GM18870 (cell line): ENCODE data around the gene RSRC1.
"Not testable (repeated sequence)": the region's sequence is repeated elsewhere in the genome, so short reads cannot be mapped to it uniquely, and the experiment has no call there.

Experiments
- ATAC-seq: cut with Tn5 transposase; IDR thresholded peaks from one replicate; pipeline ENCODE4 v1.9.1; 2021; ENCODE audit warnings: moderate library complexity; ENCODE audit not compliant: unreplicated experiment

Gene RSRC1

GRCh38 chr3:158312560-158313141, 202.8 kb downstream of the RSRC1 start:
- ATAC-seq: no peak

DNA sequence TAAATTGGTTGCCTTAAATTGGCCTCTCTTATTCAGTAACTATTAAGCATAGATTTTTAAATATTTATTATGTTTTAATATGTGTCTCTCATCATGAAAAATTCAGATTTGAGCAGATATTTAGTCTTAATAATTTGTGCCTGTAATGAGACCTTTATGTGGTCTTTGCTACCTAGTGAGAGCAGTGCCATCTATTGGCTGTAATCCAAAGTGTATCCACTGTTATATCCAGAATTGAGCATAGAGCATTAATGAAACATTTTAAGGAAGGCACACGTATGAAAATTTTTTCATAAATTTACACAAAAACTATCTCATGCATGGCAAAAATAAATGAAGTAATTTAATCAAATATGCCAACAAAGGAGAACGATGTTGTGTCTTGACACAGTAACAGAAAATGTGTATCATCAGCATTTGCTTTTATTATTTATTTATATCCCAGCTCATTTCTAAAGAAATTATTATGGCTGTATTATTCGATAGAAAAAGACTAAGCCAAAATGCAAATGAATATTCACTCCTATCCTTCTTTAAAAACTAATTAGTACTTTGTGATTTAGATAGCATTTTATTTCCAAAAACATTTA, 203.5 kb downstream of the RSRC1 start:
- ATAC-seq: peak; percentile 53

DNA sequence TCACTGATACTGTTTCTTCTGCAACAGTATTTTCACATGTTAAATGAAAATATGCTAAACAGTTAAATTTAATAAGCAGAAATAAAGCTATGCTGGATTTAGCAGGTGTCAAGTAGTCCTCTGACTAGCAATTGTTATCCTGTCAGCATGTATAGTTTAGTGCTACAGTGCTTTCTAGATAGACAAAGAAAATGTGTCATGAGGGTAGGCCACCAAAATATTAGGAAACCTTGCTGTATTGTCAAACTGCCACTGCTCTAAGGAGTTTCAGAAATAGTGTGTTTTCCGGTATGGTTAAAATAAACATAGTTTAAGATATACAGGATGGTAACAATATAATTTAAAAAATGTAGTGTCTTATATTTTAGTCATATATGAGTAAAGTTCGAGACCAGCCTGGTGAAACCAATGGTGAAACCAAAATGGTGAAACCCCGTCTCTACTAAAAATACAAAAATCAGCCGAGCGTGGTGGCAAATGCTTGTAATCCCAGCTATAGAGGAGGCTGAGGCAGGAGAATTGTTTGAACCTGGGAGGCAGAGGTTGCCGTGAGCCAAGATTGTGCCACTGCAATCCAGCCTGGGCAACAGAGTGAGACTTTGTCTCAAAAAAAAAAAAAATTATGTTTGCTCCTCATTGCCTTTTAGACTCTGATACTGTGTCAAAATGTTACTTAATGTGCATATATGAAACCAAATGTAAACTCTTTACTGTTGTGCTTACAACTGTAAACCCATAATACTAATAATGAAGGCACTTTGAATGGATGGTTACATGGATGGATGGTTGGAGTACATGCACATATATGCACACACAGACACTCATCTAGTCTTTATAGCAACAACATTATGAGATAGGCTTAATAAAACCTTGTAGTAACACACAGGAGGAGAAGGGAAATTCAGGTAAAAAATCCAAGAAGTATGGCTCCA, 204.8 kb downstream of the RSRC1 start:
- ATAC-seq: peak; percentile 65

DNA sequence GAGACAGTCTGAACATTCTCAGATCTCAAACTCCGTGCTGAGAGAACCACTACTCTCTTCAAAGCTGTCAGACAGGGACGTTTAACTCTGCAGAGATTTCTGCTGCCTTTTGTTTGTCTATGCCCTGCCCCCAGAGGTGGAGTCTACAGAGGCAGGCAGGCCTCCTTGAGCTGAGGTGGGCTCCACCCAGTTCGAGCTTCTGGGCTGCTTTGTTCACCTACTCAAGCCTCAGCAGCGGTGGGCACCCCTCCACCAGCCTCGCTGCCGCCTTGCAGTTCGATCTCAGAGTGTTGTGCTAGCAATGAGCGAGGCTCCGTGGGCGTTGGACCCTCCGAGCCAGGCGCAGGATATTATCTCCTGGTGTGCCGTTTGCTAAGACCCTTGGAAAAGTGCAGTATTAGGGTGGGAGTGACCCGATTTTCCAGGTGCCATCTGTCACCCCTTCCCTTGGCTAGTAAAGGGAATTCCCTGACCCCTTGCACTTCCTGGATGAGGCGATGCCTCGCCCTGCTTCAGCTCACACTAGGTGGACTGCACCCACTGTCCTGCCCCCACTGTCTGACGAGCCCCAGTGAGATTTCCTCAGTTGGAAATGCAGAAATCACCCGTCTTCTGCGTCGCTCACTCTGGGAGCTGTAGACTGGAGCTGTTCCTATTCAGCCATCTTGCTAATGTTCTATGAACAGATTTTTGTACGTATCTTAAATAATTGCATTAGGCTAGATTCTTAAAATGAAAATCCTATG, 220.0 kb downstream of the RSRC1 start:
- ATAC-seq: not testable (repeated sequence)

- ATAC-seq: no peak
Measured at GRCh38 chr3:158330870-158331269, 221.0 kb downstream of the RSRC1 start.

GRCh38 chr3:158333736-158334135, 223.8 kb downstream of the RSRC1 start:
- no peak for ATAC-seq

GRCh38 chr3:158337110-158337509, 227.2 kb downstream of the RSRC1 start:
- ATAC-seq: no peak

DNA sequence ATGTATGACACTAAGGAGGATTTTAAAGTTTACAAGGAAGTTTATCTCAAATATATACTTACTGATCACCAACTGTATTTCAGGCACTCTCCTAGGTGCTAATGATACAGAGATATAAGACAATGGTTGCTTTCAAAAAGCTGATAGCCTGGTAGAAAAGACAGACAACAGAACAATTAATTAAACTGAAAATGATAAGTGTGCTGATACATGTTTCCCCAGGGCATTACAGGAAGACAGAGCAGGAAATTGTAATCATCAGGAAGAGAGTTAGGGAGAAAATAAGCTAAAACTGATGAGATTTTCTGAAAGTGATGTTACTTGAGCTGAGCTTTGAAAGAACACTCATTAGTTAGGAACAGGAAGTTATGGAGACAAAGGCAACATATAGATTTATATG, 229.7 kb downstream of the RSRC1 start:
- ATAC-seq: no peak

DNA sequence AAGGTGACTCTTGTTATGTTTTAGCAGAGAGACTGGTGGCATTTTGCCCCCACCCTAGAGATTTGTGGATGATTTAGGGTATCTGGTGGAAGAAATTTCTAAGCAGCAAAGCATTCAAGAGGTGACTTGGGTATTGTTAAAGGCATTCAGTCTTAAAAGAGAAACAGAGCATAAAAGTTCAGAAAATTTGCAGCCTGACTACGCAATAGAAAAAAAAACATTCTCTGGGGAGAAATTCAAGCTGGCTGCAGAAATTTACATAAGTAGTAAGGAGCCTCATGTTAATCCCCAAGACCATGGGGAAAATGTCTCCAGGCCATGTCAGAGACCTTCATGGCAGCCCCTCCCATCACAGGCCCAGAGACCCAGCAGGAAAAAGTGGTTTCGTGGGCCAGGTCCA, 231.1 kb downstream of the RSRC1 start:
- not testable (repeated sequence) for ATAC-seq

DNA sequence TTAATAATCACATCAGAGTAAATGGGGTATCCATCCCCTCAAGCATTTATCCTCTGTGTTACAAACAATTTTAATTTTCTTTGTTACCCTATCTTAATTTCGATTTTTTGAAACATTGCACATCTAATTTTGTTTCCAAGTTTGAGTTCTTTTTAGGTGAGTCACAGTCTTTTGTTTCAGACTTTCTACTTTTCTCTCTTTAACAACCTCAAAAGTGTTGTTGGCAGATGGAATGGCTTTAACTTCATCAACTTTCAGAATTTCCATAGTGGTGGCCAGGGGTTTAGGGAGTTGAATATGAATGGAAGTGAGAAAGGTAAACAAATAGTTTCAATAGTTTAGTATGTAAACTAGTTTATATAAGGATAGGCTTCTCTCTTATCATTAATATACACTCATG, 238.1 kb downstream of the RSRC1 start:
- ATAC-seq: no peak

GRCh38 chr3:158350971-158351370, 241.1 kb downstream of the RSRC1 start:
- ATAC-seq: no peak

GRCh38 chr3:158352551-158352950, 242.7 kb downstream of the RSRC1 start:
- no peak for ATAC-seq

GRCh38 chr3:158354713-158355112, 244.8 kb downstream of the RSRC1 start:
- peak; percentile 39 for ATAC-seq

GRCh38 chr3:158355623-158356588, 246.0 kb downstream of the RSRC1 start:
- peak; percentile 94 for ATAC-seq

- no peak for ATAC-seq
Measured at GRCh38 chr3:158359339-158359738, 249.4 kb downstream of the RSRC1 start.

- ATAC-seq: no peak
Measured at GRCh38 chr3:158360756-158361448, 251.0 kb downstream of the RSRC1 start.

GRCh38 chr3:158368271-158368670, 258.4 kb downstream of the RSRC1 start:
- ATAC-seq: no peak

DNA sequence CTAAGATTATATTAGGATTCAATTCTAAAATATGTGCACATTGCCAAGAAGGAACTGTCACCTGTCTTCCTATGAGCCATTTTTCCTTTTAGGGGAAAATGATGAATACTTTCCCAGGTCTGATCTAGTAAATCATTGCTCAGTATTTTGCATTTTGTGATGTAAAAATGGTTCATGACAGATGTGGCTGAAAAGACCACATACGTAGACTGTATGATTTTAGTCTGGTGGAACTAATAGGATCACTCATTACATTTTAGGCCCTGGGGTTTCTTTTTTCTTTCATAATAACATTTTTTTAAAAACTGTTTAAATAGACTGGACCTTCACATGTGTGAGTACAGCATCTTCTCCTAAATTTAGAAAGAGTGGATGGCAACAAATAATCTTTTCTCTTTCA, 259.4 kb downstream of the RSRC1 start:
- peak; percentile 90 for ATAC-seq

DNA sequence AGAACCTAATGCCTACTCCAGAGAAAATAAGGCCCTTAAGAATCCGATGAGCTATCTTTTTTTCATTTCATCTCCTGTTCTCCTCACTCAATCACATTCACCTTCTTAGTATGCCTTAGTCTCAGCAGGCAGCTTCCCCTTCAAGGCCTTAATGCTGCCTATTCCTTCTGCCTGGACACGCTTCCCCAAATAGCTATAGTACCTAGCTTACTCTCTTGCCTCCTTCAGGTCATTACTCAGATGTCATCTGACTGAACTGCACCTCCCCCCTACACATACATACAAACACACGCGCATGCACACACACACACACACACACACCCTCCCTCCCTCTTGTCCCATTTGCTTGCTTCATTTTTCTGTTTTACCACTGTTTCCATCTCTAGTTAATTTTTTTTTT, 269.6 kb downstream of the RSRC1 start:
- no peak for ATAC-seq
